GM12878 (cell line): ENCODE data around the gene DKK3.

Experiments used
- CHD4 ChIP-seq: fragments of 200-600 bp; sonication (generic); IDR thresholded peaks from 2 replicates; pipeline ENCODE4 v1.6.1; 2016; ENCODE audit warnings: mild to moderate bottlenecking
- HDAC2 ChIP-seq: fragments of 200-600 bp; sonication (generic); IDR thresholded peaks from 2 replicates; pipeline ENCODE4 v1.6.1; 2017
- MTA3 ChIP-seq: IDR thresholded peaks from 2 replicates; pipeline ENCODE4 v1.6.1; 2012; ENCODE audit warnings: low read length, inconsistent platforms, borderline replicate concordance
- MYC ChIP-seq: IDR thresholded peaks from 2 replicates; pipeline ENCODE4 v1.6.1; 2011; ENCODE audit warnings: mild to moderate bottlenecking, low read length, moderate library complexity, inconsistent platforms; ENCODE audit not compliant: insufficient read depth, insufficient replicate concordance, insufficient read length, severe bottlenecking
- ZNF274 ChIP-seq: IDR thresholded peaks from one replicate; pipeline ENCODE4 v1.8.0; 2011; ENCODE audit not compliant: insufficient read length, insufficient read depth

- TF ChIP-seq ZNF274 (no peak), HDAC2 (no peak), CHD4 (no peak), MTA3 (no peak), MYC (no peak)
These were observed 20.9 kb downstream of the DKK3 start for GRCh38 chr11:11987503-11988022.
